ENCODE data around the gene KRTAP5-3.

Gene KRTAP5-3

DNA sequence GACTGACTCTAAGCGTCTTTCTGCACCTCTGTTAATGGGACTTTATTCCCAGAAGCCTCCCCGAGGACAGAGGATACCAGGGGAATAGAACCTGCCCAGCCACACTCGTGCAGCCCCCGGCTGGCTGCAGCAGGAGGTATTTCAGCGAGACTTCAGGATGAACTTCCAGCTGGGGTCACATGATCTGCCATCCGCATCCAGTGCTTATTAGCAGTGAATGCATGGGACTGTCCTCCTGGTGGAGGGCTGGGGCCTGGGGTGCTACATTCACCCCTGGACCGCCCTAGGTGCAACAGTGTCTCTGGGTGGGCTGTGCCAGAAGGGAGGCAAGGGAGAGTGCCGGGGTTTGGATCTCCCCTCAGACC is 37.8 kb downstream of the KRTAP5-3 start:
- no peak overlapping the region for H3K4me3 ChIP-seq (ENCODE audit: low read depth, low read length)
- TF ChIP-seq, protein P1, sequence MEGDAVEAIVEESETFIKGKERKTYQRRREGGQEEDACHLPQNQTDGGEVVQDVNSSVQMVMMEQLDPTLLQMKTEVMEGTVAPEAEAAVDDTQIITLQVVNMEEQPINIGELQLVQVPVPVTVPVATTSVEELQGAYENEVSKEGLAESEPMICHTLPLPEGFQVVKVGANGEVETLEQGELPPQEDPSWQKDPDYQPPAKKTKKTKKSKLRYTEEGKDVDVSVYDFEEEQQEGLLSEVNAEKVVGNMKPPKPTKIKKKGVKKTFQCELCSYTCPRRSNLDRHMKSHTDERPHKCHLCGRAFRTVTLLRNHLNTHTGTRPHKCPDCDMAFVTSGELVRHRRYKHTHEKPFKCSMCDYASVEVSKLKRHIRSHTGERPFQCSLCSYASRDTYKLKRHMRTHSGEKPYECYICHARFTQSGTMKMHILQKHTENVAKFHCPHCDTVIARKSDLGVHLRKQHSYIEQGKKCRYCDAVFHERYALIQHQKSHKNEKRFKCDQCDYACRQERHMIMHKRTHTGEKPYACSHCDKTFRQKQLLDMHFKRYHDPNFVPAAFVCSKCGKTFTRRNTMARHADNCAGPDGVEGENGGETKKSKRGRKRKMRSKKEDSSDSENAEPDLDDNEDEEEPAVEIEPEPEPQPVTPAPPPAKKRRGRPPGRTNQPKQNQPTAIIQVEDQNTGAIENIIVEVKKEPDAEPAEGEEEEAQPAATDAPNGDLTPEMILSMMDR (IDR thresholded peaks at IDR 0.05; ENCODE audit: low read depth, low read length, missing control alignments): no peak

DNA sequence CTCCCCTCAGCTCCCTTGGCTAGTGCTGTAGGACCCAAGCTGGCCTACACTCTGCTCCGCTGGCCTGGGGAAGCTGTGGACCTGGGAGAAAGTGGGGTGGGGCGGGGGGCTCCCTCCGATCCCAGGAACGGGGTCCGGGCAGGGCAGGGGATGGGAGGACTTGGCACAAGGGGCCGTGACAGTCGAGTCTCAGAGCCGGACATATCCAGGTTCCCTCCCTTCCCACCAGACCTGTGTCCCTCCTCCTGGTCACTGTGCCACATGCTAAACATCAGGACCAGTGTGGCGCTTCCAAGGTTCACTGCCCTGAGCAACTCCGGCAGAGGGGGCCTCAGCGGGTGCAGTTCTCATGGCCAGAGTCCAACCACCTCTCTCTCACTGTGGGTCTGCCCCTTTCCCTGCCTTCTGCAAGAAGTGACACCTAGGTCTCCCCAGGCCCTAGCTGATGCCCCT is 38.2 kb downstream of the KRTAP5-3 start:
- TF ChIP-seq, protein P1 (IDR thresholded peaks at IDR 0.05; ENCODE audit: low read depth, low read length, missing control alignments): no peak
- no peak overlapping the region for H3K4me3 ChIP-seq (ENCODE audit: low read depth, low read length)

More for the DNA sequence above, 37.8 kb downstream of the KRTAP5-3 start:
- DNase-seq (ENCODE audit: low read depth): no peak

DNA sequence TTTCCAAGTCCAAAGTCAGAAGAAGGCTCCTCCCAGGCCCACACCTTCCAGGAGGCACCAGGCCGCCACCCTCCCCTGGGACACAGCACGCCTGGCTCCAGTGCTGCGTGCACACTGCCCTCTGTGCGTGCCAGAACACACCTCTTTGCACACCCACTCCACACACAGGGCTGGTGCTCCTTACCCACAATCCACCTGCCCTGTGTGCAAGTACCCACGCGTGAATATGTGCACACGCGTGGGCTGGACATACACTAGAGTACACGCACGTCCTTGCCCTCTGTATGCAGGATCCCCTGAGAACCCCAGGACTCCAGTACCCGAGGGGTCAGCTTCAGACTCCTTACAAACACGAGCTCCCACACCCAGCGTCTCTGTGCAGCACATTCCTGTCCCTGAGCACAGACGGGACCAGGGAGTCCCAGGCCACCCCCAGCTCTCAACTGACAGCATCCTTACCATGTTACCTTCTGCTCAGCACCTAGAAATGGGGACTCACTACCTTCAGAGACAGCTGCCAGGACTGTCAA is 38.9 kb downstream of the KRTAP5-3 start:
- TF ChIP-seq, protein P1 (IDR thresholded peaks at IDR 0.05; ENCODE audit: low read depth, low read length, missing control alignments): no peak
- no peak for DNase-seq (ENCODE audit: low read depth)

More for the DNA sequence above, 38.2 kb downstream of the KRTAP5-3 start:
- DNase-seq (ENCODE audit: low read depth): no peak

DNA sequence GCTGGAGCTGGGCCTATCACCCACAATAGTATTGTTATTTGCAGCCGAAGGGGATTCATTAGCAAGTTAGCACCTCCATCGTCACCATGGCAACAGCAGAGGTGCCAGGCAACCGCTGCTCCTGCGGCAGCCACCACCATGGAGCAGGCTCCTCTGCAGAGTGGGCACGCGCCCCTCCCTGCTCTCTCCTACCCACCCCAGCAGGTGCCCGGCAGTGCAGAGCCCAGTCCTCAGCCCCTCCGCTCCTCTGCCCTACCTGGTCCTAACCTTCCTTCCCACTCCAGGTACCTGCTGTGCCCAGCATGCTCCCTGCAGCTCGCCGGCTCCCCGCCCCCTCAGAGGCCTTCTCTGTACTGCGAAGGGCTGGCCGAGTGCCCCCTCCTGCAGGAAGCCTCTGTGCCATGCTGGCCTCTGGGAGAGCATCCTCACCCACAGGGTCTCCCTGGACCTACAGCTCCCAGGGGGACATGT is 39.8 kb downstream of the KRTAP5-3 start:
- TF ChIP-seq, protein P1 (IDR thresholded peaks at IDR 0.05; ENCODE audit: low read depth, low read length, missing control alignments): no peak
- no peak for DNase-seq (ENCODE audit: low read depth)
- no peak overlapping the region for H3K4me3 ChIP-seq (ENCODE audit: low read depth, low read length)

More for the DNA sequence above, 38.9 kb downstream of the KRTAP5-3 start:
- no peak overlapping the region for H3K4me3 ChIP-seq (ENCODE audit: low read depth, low read length)

DNA sequence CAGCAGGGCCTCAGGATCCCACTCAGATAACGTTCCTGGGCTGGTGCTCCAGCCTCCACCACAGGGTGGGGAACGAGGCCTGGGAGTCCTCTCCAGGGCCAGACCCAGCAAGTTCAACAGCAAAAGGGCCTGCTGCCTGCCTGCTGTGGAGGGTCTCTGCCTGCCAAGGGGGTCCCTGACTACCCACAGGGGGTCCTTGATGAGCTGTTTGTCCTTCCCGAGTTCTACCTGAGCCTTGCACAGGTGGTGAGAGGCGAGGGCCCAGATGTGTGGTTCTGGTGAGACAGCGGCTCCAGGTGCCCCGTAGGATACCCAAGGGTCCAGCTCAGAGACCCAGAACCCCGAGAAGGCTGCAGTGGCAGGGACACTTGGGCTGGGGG is 40.6 kb downstream of the KRTAP5-3 start:
- no peak for DNase-seq (ENCODE audit: low read depth)
- TF ChIP-seq, protein P1 (IDR thresholded peaks at IDR 0.05; ENCODE audit: low read depth, low read length, missing control alignments): no peak

DNA sequence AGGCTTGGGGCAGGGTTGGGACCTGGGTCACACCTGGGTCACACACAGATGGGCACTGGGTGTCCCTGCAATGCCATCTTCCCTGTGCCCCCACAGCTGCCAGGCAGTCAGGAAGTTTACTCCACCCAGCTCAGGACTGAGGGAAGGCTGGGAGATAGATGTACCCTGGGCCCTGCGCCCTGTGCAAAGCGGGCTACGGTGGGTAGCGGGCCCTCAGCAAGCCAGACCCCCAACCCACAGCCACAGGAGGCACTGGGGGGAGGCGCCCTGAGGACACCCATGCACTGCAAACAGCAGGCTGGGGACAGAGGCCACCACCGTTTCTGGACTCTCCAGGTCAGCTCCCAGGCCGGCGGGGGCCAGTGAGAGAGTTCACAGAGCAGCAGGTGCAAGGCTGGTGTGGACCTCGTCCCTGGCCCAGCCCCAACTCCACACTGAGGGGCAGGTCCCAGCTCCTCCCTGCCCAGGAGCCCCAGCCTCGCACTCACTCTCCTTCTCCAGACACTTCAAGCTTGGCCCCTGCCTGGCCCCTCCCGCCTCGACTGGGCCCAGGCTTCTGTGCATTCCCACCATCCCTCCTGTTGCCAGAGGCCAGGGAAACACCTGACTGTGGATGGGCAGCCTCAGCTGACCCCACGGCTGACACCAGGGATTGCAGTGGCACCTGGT is 41.1 kb downstream of the KRTAP5-3 start:
- DNase-seq (ENCODE audit: low read depth): no peak
- H3K4me3 ChIP-seq (ENCODE audit: low read depth, low read length): no peak overlapping the region
- TF ChIP-seq, protein P1 (IDR thresholded peaks at IDR 0.05; ENCODE audit: low read depth, low read length, missing control alignments): no peak

More for the DNA sequence above, 40.6 kb downstream of the KRTAP5-3 start:
- H3K4me3 ChIP-seq (ENCODE audit: low read depth, low read length): no peak overlapping the region

All from GM12864 (cell line).